ENCODE measurements around the gene EYS. TPM values are rescaled to one million over a fixed set of nuclear protein-coding genes. Genes with fewer than 3 reads are reported as not detected.

EYS gene
- total RNA-seq, 1 donor from 2014 or later: not detected

- peaks cover 11% of the 10 kb centered on the region for H3K27me3 Mint-ChIP-seq (ENCODE audit: unreplicated experiment)
- H3K36me3 Mint-ChIP-seq (ENCODE audit: unreplicated experiment): no peaks in the 10 kb centered on the region
- TF ChIP-seq CTCF (IDR thresholded peaks at IDR 0.05): no peak
These were observed 846.8 kb downstream of the EYS start for GRCh38 chr6:64860203-64860602.

GRCh38 chr6:64850121-64850520 is 856.9 kb downstream of the EYS start:
- H3K27me3 Mint-ChIP-seq (ENCODE audit: unreplicated experiment): peaks cover 5% of the 10 kb centered on the region
- peaks cover 2% of the 10 kb centered on the region for H3K9me3 Mint-ChIP-seq (ENCODE audit: unreplicated experiment)
- H3K4me1 Mint-ChIP-seq (ENCODE audit: unreplicated experiment): peaks cover 2% of the 10 kb centered on the region
- TF ChIP-seq CTCF (IDR thresholded peaks at IDR 0.05): no peak
- DNase-seq (ENCODE audit: extremely low spot score, unreplicated experiment): no peak
- H3K27ac Mint-ChIP-seq (ENCODE audit: unreplicated experiment): no peak overlapping the region
- no peaks in the 10 kb centered on the region for H3K36me3 Mint-ChIP-seq (ENCODE audit: unreplicated experiment)
- no peak overlapping the region for H3K4me3 Mint-ChIP-seq (ENCODE audit: unreplicated experiment)

More at GRCh38 chr6:64860203-64860602, 846.8 kb downstream of the EYS start:
- peaks cover 6% of the 10 kb centered on the region for H3K9me3 Mint-ChIP-seq (ENCODE audit: unreplicated experiment)
- no peak overlapping the region for H3K4me3 Mint-ChIP-seq (ENCODE audit: unreplicated experiment)
- no peaks in the 10 kb centered on the region for H3K4me1 Mint-ChIP-seq (ENCODE audit: unreplicated experiment)
- H3K27ac Mint-ChIP-seq (ENCODE audit: unreplicated experiment): no peak overlapping the region
- no peak for DNase-seq (ENCODE audit: extremely low spot score, unreplicated experiment)

GRCh38 chr6:64848467-64848866 is 858.6 kb downstream of the EYS start:
- no peak overlapping the region for H3K4me3 Mint-ChIP-seq (ENCODE audit: unreplicated experiment)
- H3K36me3 Mint-ChIP-seq (ENCODE audit: unreplicated experiment): no peaks in the 10 kb centered on the region
- H3K27me3 Mint-ChIP-seq (ENCODE audit: unreplicated experiment): peaks cover 5% of the 10 kb centered on the region
- TF ChIP-seq CTCF (IDR thresholded peaks at IDR 0.05): no peak
- H3K27ac Mint-ChIP-seq (ENCODE audit: unreplicated experiment): no peak overlapping the region
- no peaks in the 10 kb centered on the region for H3K9me3 Mint-ChIP-seq (ENCODE audit: unreplicated experiment)
- H3K4me1 Mint-ChIP-seq (ENCODE audit: unreplicated experiment): peaks cover 2% of the 10 kb centered on the region
- DNase-seq (ENCODE audit: extremely low spot score, unreplicated experiment): no peak

GRCh38 chr6:64847396-64847795 is 859.6 kb downstream of the EYS start:
- no peak for TF ChIP-seq CTCF (IDR thresholded peaks at IDR 0.05)
- peaks cover 7% of the 10 kb centered on the region for H3K27me3 Mint-ChIP-seq (ENCODE audit: unreplicated experiment)
- H3K4me3 Mint-ChIP-seq (ENCODE audit: unreplicated experiment): no peak overlapping the region
- no peak overlapping the region for H3K27ac Mint-ChIP-seq (ENCODE audit: unreplicated experiment)
- DNase-seq (ENCODE audit: extremely low spot score, unreplicated experiment): no peak
- peaks cover 2% of the 10 kb centered on the region for H3K4me1 Mint-ChIP-seq (ENCODE audit: unreplicated experiment)
- no peaks in the 10 kb centered on the region for H3K9me3 Mint-ChIP-seq (ENCODE audit: unreplicated experiment)
- H3K36me3 Mint-ChIP-seq (ENCODE audit: unreplicated experiment): no peaks in the 10 kb centered on the region

- Mint-ChIP-seq H3K27me3 (ENCODE audit: unreplicated experiment) (peaks cover 30% of the 10 kb centered on the region), H3K4me1 (ENCODE audit: unreplicated experiment) (no peaks in the 10 kb centered on the region), H3K9me3 (ENCODE audit: unreplicated experiment) (no peaks in the 10 kb centered on the region), H3K27ac (ENCODE audit: unreplicated experiment) (no peak overlapping the region), H3K4me3 (ENCODE audit: unreplicated experiment) (no peak overlapping the region), H3K36me3 (ENCODE audit: unreplicated experiment) (no peaks in the 10 kb centered on the region)
- peak; percentile 37 for TF ChIP-seq CTCF (IDR thresholded peaks at IDR 0.05)
- no peak for DNase-seq (ENCODE audit: extremely low spot score, unreplicated experiment)
These were observed 868.3 kb downstream of the EYS start for GRCh38 chr6:64838726-64839125.
